GM18519 (cell line): Measurements from ENCODE around the gene SLC38A10.

Experiments
- ATAC-seq: cut with Tn5 transposase; IDR thresholded peaks from one replicate; pipeline ENCODE4 v1.9.1; 2021; ENCODE audit warnings: mild to moderate bottlenecking, moderate library complexity; ENCODE audit not compliant: unreplicated experiment, low FRiP score

SLC38A10 gene

GRCh38 chr17:81331527-81332043 lies 36.5 kb upstream of the SLC38A10 start:
- ATAC-seq = no peak

DNA sequence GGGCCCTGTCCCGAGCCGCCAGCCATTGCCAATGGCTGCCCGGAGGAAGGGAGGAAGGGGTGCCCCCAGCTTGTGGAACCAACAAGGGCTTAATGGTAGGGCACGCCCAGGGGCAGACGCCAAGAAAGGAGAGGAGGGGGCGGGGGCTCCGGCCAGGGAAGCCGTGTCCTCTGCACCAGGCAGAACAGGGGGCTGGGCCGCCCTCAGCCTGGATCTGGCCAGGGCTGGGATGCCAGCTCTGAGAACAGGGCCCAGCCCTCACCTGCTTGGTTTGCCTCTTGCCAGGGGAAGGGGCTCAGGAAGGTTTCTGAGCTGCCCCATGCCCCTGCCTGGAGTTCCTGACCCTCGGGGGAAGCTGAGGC lies 35.8 kb upstream of the SLC38A10 start:
- no peak for ATAC-seq

DNA sequence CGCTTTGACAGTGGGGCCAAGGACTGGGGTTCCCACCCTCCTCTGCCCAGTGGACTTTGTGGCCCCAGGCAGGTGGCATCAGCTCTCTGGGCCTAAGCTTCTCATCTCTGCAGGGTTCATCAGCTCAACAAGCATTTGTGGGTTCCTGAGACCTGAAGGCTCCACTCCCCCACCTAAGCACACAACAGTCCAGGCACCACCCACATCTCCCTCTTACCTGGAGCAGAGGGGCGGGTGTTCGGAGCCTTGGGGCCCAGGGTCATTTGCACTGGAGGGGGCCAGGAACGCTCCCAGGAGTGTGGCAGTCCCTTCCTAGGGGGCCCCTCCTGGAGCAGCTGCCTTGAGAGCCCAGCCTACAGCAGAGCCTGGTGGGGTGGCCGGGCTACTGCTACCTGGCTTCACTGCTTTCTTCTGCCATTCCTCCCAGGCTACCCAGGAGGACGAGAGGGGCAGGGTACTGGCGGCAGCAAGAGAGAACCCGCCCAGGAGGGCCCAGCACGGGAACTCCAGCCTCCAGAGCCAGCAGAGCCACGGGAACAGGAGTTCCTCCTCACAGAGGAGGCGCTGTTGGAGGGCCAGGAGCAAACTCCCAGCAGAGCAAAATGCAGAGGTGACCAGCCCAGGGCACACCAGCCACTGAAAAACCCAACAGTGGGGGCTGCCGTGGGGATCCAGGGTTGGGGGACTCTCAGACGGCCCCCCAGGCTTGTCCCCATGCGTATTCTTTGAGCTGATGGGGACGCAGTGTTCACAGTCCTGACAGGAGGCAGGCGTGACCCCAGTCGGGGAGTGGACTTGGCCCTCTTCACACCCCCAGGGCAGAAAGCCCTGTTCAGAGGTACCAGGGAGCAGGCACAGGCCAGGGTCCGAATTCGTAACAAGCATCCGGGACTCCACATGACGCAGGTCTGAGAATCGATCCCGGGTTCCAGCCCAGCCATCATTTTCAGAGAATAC lies 35.1 kb upstream of the SLC38A10 start:
- ATAC-seq = no peak

DNA sequence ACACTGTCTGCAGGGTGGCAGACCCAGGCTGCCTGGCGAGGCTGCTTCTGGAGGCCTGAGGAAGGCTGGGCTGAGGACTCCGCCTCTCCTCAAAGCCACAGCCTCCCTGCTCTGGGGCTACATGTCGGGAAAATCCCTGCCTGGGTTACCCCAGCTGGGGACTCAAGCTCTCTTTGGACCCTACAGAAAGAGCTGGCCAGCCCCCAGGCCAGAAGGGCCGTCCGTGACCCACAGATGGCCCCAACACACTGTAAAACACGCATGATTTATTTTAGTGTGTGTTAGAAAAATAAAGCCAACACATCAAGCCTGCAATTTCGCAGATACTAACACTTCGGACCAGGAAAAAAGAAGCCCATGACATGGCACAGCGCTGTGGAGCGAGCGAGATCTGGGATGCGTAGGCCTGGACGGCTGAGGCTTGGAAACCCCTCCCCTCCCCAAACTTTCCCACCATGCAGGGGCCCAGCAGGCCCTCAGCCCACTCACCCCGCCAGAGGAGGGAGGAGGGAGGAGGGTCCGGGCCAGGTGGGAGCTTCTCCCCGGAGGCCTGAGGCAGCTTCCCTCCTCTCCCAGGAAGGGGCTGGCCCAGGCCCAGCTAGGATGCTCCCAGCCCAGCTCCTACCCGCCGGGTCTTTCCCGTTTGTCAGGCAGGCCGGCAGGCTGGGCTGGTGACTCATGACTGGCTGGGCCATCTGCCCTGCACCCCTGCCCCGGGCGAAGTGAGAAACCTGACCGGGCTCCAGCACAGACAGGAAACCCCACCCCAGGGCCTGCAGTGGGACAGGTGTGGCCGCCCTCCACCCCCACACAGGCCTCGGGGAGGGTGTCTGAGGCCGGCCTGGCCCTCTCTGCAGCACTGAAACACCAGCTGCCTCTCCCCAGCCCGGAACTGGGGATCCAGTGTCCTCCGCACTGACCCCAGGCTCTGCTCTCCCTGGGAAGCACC lies 34.1 kb upstream of the SLC38A10 start:
- no peak for ATAC-seq

DNA sequence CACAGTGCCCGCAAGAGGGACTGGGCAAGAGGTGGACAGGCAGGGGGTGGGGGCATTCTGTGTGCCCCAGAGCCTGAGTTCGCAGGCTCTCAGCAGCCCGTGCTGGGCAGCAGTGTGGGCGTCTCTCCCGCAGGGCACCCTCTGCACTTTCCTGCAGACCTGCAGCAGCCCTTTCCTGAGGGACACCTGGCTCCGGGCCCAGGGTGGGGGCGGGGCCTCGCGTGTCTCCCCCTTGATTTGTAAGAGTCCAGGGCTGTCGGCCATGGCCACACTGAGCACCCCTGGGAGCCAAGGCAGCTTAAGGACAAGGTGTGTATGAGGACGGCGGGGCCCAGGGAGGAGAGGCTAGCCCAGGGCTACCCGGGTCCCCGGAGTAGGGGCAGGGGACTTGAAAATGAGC lies 33.4 kb upstream of the SLC38A10 start:
- ATAC-seq = no peak

GRCh38 chr17:81325714-81326358 lies 30.7 kb upstream of the SLC38A10 start:
- ATAC-seq = no peak

- ATAC-seq = no peak
Measured at GRCh38 chr17:81324851-81325713, 30.0 kb upstream of the SLC38A10 start.

DNA sequence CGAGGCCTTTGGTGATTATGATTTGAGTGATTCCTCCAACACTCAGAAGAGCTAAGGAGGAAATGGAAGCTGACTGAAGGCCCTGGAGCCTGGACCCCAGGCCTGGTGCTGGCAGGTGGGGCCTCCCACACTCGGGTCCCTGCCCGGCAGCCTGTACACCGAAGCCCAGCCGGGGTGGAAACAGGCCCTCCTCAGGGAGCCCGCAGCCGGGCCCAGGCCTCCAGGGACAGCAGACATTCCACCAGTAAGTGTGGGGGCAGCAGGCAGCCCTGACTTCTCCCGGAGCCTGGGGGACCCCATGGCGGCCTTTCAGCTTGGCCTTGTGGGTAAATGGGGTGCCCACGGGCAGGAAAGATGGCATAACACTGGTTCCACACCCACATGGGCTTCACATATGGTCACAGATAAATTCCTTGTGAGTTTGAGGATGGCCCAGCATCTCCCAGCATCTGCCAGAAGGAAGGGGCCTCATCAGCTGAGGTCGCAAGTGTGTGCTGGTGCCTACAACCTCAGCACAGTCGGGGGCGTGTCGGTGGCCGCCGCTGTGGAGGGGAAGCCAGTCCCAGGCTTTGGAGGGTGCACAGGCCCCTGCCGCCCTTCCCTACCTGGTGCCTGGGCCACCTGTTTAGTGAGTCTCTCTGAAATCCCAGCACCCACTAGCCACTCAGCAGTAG lies 29.2 kb upstream of the SLC38A10 start:
- ATAC-seq = no peak

DNA sequence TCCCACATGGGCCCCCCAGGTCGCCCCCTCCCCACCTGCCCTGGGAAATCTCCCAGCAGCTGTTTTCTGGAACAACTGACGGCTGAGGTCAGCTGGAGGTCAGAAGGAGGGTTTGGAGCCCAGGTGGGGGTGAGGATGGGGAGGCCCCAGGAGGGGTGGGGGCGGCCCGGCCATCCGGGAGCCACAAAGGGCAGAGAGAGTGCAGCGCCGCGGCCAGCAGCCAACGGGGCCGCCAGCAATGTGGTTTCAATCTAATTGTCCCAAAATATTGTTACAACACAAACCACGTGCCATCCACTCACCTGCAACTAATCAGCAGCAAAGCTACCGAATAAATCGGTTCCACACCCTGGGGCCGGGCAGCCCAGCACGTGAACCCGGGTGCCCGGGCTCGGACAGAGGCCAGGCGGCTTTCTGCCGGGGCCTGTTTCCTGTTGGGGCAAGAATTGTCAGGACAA lies 28.3 kb upstream of the SLC38A10 start:
- no peak for ATAC-seq

GRCh38 chr17:81323083-81323369 lies 27.9 kb upstream of the SLC38A10 start:
- ATAC-seq = no peak

GRCh38 chr17:81322271-81323082 lies 27.4 kb upstream of the SLC38A10 start:
- no peak for ATAC-seq

GRCh38 chr17:81317961-81318605 lies 23.0 kb upstream of the SLC38A10 start:
- ATAC-seq = no peak

DNA sequence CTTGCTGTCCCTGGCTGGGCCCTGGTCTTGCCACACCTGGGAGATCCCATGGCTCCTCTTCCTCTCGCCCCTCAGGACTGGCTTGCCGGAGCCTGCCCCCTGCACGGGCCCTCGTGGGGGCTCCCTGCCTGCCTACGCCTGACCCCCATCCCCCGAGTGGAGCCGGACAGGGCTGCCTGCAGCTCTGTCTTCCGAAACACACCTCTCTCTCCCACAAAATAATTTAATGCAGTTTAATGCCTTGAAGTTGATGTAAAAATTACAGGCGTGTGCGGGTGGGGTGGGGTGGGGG lies 22.4 kb upstream of the SLC38A10 start:
- no peak for ATAC-seq

DNA sequence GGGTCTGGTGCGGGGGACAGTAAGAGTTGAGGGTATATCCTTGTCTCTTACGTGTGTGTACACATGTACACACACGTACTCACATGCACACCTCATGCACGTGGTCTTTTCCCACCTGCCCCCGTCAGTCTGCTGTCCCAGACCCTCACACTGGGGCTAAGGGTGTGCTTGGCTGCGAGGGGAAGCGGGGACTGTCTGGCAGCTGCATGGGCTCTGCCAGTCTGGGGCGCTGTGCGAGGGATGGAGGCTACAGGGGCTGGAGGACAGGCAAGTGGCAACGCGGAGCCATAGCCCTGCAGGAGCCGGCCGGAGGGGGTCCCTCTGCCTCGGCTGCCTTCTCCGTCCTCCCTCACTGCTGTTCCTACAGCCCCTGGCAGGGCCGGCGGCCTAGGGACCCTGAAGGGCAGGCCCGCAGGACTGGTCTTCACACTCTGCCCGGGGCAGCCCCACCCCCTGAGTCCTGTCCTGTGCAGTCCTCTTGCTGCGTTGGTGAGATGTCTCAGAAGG lies 20.8 kb upstream of the SLC38A10 start:
- no peak for ATAC-seq

DNA sequence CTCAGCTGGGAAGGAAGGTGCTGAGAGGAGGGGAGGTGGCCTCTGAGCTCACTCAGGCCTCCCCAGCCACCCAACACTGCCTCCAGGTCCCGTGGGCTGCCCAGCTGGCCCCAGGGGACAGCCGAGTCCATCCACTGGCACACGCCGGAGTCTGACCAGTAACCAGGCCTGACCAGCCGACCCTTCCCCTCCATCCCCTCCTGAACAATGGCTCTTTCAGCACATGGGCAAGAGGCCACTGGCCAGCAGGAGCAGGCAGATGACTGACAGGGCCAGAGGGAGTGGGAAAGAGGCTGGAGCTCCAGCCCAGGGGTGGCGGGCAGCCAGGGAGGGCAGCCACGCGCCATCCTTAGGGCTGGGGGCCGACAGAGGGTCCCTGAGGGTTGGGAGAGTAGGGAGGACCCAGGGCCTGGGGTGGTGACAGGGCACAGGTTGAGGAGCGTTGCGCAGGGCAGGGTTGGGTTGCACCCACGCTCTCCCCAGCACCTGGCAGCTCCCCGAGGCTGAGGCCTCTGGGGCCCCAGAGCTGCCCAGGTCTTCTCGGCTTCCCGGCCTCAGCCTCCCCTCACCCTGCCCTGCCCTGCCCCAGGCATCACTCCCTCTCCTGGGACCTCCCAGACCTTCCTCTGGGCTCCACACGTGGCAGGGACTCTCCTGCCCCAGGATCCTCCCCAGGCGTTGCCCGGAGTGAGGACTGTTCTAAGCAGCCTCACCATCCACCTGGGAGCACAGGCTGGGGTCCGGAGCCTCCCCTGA lies 20.2 kb upstream of the SLC38A10 start:
- no peak for ATAC-seq

DNA sequence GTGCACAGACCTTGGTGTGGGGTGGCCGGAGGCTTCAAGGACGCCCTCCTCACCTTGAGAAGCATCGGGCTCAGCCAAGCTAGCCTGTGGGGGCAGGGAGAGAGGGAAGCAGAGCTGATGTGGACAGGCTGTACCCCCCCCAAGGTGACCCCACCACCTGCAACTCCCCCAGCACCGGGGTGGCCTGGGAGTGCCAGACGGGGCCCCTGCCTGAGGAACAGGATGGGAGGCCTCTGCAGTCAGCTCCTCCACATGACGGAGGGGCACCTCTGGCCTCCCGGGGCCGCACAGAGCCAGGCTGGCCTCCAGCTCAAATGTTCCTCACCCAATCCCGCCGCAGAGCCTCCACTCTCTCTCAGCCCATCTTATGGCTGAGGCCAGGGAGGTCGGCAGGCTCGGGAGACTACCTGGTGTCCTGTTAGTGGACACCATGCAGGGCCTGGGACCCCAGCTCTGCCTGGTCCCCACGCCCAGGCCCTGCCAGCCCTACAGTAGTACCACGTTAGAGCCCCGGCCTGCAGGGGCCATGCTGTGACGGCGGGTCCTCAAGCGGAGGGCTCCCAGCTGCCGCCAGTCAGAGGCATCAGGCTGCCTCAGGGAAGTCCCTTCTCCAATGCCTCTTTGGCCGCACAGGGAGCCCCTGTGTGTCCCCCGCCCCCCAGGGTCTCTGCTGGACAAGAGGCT lies 19.4 kb upstream of the SLC38A10 start:
- no peak for ATAC-seq
